Spleen (tissue), 7 donors: Measurements from ENCODE around the gene ZNF562.

Source experiments
- POLR2A ChIP-seq, 3 donors: fragments of 450-650 bp; IDR thresholded peaks; one replicate each; pipeline ENCODE4 v1.5.1; 2017; ENCODE audit warnings: antibody characterized with exemption in 3 of 3, mild to moderate bottlenecking in 1 of 3
- TF ChIP-seq, protein P1 (sequence below), 11 experiments: fragments of 200-600 bp in 7 of 11; fragments of 450-650 bp in 4 of 11; sonication (generic) in 4 of 11; IDR thresholded peaks in 8 of 11; conservative IDR thresholded peaks in 3 of 11; 1 replicate in 7 of 11; 2 replicates in 4 of 11; pipeline versions ENCODE4 v1.4.0 to v1.8.0; 2016 to 2021; ENCODE audit warnings: antibody characterized with exemption in 11 of 11, inconsistent platforms in 4 of 11, mild to moderate bottlenecking in 1 of 11
- donor health status: DM: no; HTN: no; CAD: no; lungs with moderate emphysema.
- donor health status: DM: no; HTN: no; CAD: no.
- donor health status: DM: no; HTN: no; CAD: no.

DNA sequence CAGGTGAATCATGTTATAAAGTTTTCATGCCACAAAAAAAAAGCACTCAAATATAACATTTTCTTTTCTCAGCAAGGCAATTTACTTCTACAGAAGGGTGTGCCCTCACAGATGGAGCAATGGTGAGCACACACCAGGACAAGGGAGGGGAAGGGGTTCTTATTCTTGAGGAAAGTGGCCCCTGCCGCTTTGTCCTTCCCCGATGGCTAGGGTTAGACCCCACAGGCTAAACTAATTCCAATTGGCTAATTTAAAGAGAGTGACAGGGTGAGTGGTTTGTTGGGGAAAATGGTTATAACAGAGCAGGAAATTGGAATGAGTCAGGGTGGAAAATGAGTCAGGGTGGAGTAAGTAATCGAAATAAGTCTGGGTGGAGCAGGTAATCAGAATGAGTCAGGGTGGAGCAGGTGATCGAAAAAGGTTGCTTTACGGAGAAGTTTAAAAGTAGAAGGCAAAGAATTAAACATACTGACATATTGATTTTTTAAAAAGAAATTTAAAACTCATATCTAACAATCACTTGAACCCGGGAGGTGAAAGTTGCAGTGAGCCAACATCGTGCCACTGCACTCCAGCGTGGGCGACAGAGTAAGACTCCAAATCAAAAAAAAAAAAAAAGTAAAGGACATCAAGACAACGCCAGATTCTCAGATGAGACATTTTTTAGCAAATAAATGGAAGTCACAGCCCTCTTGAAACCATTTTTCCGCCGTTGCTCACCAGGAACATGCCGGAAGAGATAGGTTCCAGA, 813 bp downstream of the ZNF562 start:
- TF ChIP-seq, protein P1, sequence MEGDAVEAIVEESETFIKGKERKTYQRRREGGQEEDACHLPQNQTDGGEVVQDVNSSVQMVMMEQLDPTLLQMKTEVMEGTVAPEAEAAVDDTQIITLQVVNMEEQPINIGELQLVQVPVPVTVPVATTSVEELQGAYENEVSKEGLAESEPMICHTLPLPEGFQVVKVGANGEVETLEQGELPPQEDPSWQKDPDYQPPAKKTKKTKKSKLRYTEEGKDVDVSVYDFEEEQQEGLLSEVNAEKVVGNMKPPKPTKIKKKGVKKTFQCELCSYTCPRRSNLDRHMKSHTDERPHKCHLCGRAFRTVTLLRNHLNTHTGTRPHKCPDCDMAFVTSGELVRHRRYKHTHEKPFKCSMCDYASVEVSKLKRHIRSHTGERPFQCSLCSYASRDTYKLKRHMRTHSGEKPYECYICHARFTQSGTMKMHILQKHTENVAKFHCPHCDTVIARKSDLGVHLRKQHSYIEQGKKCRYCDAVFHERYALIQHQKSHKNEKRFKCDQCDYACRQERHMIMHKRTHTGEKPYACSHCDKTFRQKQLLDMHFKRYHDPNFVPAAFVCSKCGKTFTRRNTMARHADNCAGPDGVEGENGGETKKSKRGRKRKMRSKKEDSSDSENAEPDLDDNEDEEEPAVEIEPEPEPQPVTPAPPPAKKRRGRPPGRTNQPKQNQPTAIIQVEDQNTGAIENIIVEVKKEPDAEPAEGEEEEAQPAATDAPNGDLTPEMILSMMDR (IDR thresholded peaks at IDR 0.05 in 8 of 11, conservative IDR thresholded peaks at IDR 0.05 in 3 of 11), result no peak
- no peak for TF ChIP-seq POLR2A (IDR thresholded peaks at IDR 0.05)
